Lower lobe of right lung (tissue), 2 donors: ENCODE results near the gene USP17L15. TPM values are rescaled to one million over a fixed set of nuclear protein-coding genes. Genes with fewer than 3 reads are reported as not detected.
"Not testable (repeated sequence)": the region's sequence is repeated elsewhere in the genome, so short reads cannot be mapped to it uniquely, and the experiment has no call there.

ENCODE experiments used
- ATAC-seq, 2 donors: fragments of 200-7000 bp; cut with Tn5 transposase; one replicate each; pipeline ENCODE4 v1.9.1; 2020 to 2022; ENCODE audit warnings: mild to moderate bottlenecking in 2 of 2, moderate library complexity in 2 of 2
- DNase-seq: peaks from one replicate; pipeline ENCODE4 v3.0.0-alpha.2; 2020
- H3K27ac ChIP-seq: fragments of 200-600 bp; one replicate; pipeline ENCODE4 v1.8.0; 2022
- H3K27me3 ChIP-seq: fragments of 200-600 bp; one replicate; pipeline ENCODE4 v1.8.0; 2022; ENCODE audit warnings: low read depth
- H3K36me3 ChIP-seq: fragments of 200-600 bp; one replicate; pipeline ENCODE4 v1.8.0; 2022; ENCODE audit warnings: mild to moderate bottlenecking
- H3K4me1 ChIP-seq: fragments of 200-600 bp; one replicate; pipeline ENCODE4 v1.8.0; 2022
- H3K4me3 ChIP-seq: fragments of 200-600 bp; one replicate; pipeline ENCODE4 v1.8.0; 2022; ENCODE audit warnings: mild to moderate bottlenecking
- H3K9me3 ChIP-seq: fragments of 200-600 bp; one replicate; pipeline ENCODE4 v1.8.0; 2022
- intact Hi-C: fragments of 100-400 bp; cut with DNase I; formaldehyde crosslinking; loops from one replicate; pipeline ENCODE4 v1.11.0; 2022
- long read RNA-seq: library from polyadenylated mRNA; unstranded; transcript quantifications from one replicate; pipeline ENCODE4 v2.0.0, GENCODE V29; 2021
- total RNA-seq: library from RNA; stranded (reverse); fragmentation: NEBNext Ultra II Directional; extraction: Animal tissue kit (Norgen Biotek cat#: 25700); gene quantifications from one replicate; pipeline ENCODE4 v1.2.1, GENCODE V29; 2021
- donor health status: DM: no; HTN: yes; CAD: no; lungs with severe emphysema.

The USP17L15 gene
- not detected for total RNA-seq
- long read RNA-seq: 0 reads

GRCh38 chr4:9234085-9234484 lies at the start of gene USP17L15:
USP17L15 (plus strand) TSS chr4:9234385; CDS start chr4:9234385, 0 bp downstream.
- H3K27ac ChIP-seq, H3K27me3 ChIP-seq, ATAC-seq, H3K9me3 ChIP-seq, H3K4me1 ChIP-seq, DNase-seq, intact Hi-C loops, H3K36me3 ChIP-seq, H3K4me3 ChIP-seq: not testable (repeated sequence)

- DNase-seq, H3K27ac ChIP-seq, intact Hi-C loops, H3K4me3 ChIP-seq, H3K4me1 ChIP-seq, H3K27me3 ChIP-seq, H3K36me3 ChIP-seq, H3K9me3 ChIP-seq, ATAC-seq: not testable (repeated sequence)
Observed at GRCh38 chr4:9210357-9210756, 23.8 kb upstream of the USP17L15 start, which contains the start of gene USP17L10. USP17L10 (plus strand) TSS chr4:9210657; CDS start chr4:9210657, 0 bp downstream.

- DNase-seq: peak; percentile 22
- H3K27me3 ChIP-seq, intact Hi-C loops, H3K36me3 ChIP-seq, ATAC-seq, H3K27ac ChIP-seq, H3K4me3 ChIP-seq, H3K4me1 ChIP-seq, H3K9me3 ChIP-seq: not testable (repeated sequence)
Observed at GRCh38 chr4:9214701-9215100, 19.5 kb upstream of the USP17L15 start.

GRCh38 chr4:9215105-9215504 lies 19.1 kb upstream of the USP17L15 start, which contains the start of gene USP17L11:
USP17L11 (plus strand) TSS chr4:9215405; CDS start chr4:9215405, 0 bp downstream.
- H3K4me1 ChIP-seq, DNase-seq, H3K4me3 ChIP-seq, intact Hi-C loops, H3K27ac ChIP-seq, H3K36me3 ChIP-seq, ATAC-seq, H3K9me3 ChIP-seq, H3K27me3 ChIP-seq: not testable (repeated sequence)

- H3K36me3 ChIP-seq, H3K27me3 ChIP-seq, ATAC-seq, H3K4me3 ChIP-seq, intact Hi-C loops, DNase-seq, H3K4me1 ChIP-seq, H3K27ac ChIP-seq, H3K9me3 ChIP-seq: not testable (repeated sequence)
Observed at GRCh38 chr4:9219852-9220251, 14.3 kb upstream of the USP17L15 start, which contains the start of gene USP17L12. USP17L12 (plus strand) TSS chr4:9220152; CDS start chr4:9220152, 0 bp downstream.

- ATAC-seq, H3K4me3 ChIP-seq, H3K36me3 ChIP-seq, H3K27ac ChIP-seq, intact Hi-C loops, H3K9me3 ChIP-seq, H3K4me1 ChIP-seq, H3K27me3 ChIP-seq, DNase-seq: not testable (repeated sequence)
Observed at GRCh38 chr4:9224596-9224995, 9.6 kb upstream of the USP17L15 start, which contains the start of gene USP17L13. USP17L13 (plus strand) TSS chr4:9224896; CDS start chr4:9224896, 0 bp downstream.

GRCh38 chr4:9230249-9230648 lies 3.9 kb upstream of the USP17L15 start:
- H3K9me3 ChIP-seq, H3K4me1 ChIP-seq, H3K27me3 ChIP-seq, intact Hi-C loops, H3K27ac ChIP-seq, H3K4me3 ChIP-seq, ATAC-seq, DNase-seq, H3K36me3 ChIP-seq: not testable (repeated sequence)

GRCh38 chr4:9238461-9238860 lies 4.3 kb downstream of the USP17L15 start:
- H3K36me3 ChIP-seq, H3K4me3 ChIP-seq, H3K27ac ChIP-seq, H3K9me3 ChIP-seq, H3K27me3 ChIP-seq, H3K4me1 ChIP-seq, intact Hi-C loops, ATAC-seq: not testable (repeated sequence)
- DNase-seq: peak; percentile 43

- intact Hi-C loops, H3K27me3 ChIP-seq, H3K27ac ChIP-seq, ATAC-seq, DNase-seq, H3K4me1 ChIP-seq, H3K9me3 ChIP-seq, H3K4me3 ChIP-seq, H3K36me3 ChIP-seq: not testable (repeated sequence)
Observed at GRCh38 chr4:9243579-9243978, 9.4 kb downstream of the USP17L15 start, which contains the start of gene USP17L17. USP17L17 (plus strand) TSS chr4:9243879; CDS start chr4:9243879, 0 bp downstream.

GRCh38 chr4:9247953-9248680 lies 13.9 kb downstream of the USP17L15 start, which contains the start of gene USP17L18:
USP17L18 (plus strand) TSS chr4:9248630; CDS start chr4:9248630, 0 bp downstream.
- H3K4me1 ChIP-seq, H3K36me3 ChIP-seq, intact Hi-C loops, H3K27ac ChIP-seq, H3K9me3 ChIP-seq, H3K27me3 ChIP-seq, ATAC-seq, H3K4me3 ChIP-seq: not testable (repeated sequence)
- peak; percentile 23 for DNase-seq

- H3K27me3 ChIP-seq, H3K4me3 ChIP-seq, H3K36me3 ChIP-seq, ATAC-seq, intact Hi-C loops, H3K4me1 ChIP-seq, DNase-seq, H3K9me3 ChIP-seq, H3K27ac ChIP-seq: not testable (repeated sequence)
Observed at GRCh38 chr4:9253078-9253477, 18.9 kb downstream of the USP17L15 start, which contains the start of gene USP17L19. USP17L19 (plus strand) TSS chr4:9253378; CDS start chr4:9253378, 0 bp downstream.

GRCh38 chr4:9257824-9258223 lies 23.6 kb downstream of the USP17L15 start, which contains the start of gene USP17L20:
USP17L20 (plus strand) TSS chr4:9258124; CDS start chr4:9258124, 0 bp downstream.
- H3K4me1 ChIP-seq, H3K27me3 ChIP-seq, H3K36me3 ChIP-seq, DNase-seq, H3K27ac ChIP-seq, H3K4me3 ChIP-seq, ATAC-seq, intact Hi-C loops, H3K9me3 ChIP-seq: not testable (repeated sequence)

GRCh38 chr4:9262572-9262971 lies 28.4 kb downstream of the USP17L15 start, which contains the start of gene USP17L21:
USP17L21 (plus strand) TSS chr4:9262872; CDS start chr4:9262872, 0 bp downstream.
- ATAC-seq, H3K27me3 ChIP-seq, H3K36me3 ChIP-seq, H3K4me1 ChIP-seq, H3K9me3 ChIP-seq, intact Hi-C loops, H3K4me3 ChIP-seq, H3K27ac ChIP-seq, DNase-seq: not testable (repeated sequence)
